NCI-H345 treated with DMSO at 0.1 percent for 48 hours (cell line): ENCODE results near the gene MYBL2.

Experiments used
- DNase-seq: peaks from one replicate; lab custom pipeline; 2025; ENCODE audit not compliant: unreplicated experiment; lab: John Stamatoyannopoulos, UW

Gene MYBL2

DNA sequence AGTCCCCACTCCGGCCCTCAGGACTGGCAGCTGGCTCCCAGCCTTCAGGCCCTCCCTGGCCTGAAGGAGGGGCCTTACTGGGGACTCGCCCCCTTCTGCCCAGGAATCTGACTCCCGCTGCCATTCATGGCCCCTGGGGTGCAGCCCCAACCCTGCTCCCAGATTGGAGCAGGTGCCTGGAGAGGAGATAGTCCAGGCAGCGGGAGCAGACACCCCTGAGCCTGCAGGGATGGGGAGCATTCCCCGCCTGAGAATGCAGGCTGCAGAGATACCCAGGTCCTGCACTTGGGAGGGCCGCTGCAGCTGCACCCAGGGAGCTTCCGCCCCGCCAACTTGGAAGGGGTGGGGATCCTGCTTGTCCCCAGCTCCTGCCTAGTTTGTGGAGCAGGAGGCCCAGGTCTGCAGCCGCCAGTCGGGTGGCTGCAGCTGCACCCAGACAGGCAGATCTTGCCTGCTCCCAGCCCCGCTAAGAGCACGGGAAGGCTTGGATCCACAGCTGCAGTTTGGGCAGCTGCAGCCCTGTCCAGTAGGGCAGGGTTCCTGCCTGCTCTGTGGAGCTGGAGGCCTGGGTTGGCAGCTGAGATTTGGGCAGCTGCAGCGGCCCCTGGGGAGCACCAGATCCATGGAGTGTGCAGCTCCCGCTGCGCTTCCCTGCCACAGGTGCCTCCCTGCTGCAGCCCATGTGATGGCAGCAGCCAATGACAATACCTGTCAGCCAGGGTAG lies 54.7 kb downstream of the MYBL2 start:
- peak; percentile 93 for DNase-seq

DNA sequence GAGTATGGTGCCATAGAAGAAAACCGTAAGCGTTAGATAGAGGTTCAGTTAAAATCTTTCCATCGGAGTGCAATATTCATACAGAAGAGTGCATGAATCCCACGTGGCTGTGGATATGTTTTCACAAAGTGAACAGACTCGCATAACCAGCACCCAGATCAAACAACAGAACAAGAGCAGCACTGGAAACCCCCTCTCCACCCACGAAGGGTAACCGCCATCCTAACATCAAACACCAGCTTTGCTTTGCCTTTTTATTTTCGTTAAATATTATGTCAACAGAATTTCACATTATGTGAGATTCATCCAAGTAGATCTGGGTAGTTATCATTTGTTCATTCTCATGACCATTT lies 55.2 kb downstream of the MYBL2 start:
- no peak for DNase-seq

DNA sequence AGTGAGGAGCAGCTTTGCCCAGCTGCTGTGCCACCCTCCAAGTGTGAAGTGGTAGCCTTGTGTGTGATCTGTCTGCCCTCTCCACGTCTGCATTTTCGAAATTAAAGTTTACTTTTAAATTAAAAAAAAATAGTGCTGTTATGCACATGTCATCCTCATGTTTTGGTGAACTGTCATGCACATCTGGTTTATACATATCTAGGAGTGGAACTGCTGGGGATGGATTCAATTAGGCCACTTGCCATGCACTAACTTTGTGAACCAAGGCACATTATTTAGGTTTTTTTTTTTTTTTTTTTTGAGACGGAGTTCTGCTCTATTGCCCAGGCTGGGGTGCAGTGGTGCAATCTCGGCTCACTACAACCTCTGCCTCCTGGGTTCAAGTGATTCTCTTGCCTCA lies 56.3 kb downstream of the MYBL2 start:
- DNase-seq: no peak

DNA sequence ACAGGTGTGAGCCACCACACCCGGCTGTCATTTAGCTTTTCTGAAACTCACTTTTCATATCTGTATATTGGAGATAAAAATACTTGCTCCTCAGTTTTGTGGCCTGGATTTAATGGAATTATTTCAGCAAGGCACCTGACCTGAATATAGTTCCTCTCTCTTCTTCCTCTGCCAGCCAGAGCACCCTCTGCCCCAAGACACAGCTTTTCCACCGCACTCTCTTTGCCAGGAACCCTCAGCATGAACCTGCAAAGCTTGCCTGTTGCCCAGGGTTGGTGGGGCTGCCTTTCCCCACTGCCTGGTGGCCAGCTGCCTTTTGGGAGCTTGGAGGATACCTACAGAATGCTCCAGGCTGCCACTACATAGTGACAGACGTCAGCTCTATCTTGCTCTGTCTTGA lies 56.8 kb downstream of the MYBL2 start:
- DNase-seq: no peak

DNA sequence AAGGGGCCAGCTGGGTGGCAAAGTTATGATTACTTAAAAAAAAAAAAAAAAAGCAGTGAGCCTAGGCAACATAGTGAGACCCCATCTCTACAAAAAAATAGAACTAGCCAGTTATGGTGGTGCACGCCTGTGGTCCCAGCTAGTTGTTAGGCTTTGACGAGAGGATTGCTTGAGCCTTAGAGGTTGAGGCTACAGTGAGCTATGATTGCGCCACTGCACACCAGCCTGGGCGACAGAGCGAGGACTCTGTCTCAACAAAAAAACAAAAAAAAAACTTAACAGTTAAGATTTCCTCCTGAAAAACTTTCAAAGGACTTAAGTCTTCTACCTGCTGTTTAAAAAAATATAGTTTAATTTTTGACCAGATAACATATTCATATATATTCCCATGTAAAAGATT lies 57.5 kb downstream of the MYBL2 start:
- no peak for DNase-seq

DNA sequence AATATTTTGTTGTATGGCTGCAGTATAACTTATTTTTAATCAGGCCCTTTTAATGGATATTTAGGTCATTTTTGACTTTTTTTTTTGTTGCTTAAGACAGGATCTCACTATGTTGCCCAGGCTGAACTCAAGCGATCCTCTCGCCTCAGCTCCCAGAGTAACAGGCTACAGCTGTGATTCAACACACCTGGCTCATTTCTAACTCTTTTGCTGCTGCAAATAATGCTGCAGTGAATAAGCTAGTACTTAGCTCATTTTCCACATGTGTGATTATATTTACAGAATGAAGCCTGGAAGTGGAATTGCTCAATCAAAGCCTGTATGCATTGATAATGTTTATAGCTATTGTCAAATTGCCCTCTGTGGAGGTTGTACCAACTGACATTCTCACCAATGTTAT lies 58.8 kb downstream of the MYBL2 start:
- DNase-seq: no peak

DNA sequence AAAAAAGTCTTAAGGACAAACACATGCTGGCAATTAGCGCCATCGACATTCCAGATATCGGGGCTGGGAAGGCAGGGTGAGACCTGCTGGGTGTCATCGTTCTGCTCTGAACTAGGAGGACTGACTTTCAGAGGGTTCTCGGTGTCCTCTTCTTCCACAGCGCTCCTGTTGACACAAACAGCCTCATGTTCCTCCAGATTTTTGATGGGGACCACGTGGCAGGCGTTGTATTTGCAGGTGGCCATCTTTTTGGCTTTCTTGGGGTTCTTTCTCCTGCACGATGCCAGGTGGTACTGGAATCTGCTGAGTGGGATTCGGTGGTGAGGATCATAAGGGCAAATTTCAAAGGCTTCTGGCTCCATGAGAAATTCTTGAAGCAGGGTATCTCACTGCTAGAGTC lies 59.4 kb downstream of the MYBL2 start:
- DNase-seq: no peak

DNA sequence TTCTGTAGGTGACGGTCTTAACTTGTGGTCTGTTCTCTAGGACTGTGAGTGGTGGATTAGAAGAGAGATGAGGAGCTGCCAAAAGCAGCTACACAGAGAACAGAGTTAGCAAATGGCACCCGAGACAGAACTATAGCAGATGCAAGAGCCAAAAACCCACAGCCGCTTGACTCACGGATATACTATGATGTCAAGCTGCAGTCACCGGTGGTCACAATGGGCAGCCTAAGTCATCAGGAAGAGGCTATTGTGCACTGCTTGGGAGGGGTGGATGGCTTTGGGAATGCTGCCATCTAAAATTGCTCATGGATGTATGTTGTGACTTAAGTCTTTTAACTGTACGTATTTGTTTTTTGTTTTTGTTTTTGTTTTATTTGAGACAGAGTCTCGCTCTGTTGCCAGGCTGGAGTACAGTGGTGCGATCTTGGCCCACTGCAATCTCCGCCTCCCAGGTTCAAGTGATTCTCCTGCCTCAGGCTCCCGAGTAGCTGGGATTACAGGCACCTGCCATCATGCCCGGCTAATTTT lies 60.0 kb downstream of the MYBL2 start, which contains the start of gene GTSF1L:
Gene GTSF1L (minus strand): TSS at position 192 of the 528 bp plus-strand sequence. CDS start 308 bp downstream, outside the sequence.
- no peak for DNase-seq

DNA sequence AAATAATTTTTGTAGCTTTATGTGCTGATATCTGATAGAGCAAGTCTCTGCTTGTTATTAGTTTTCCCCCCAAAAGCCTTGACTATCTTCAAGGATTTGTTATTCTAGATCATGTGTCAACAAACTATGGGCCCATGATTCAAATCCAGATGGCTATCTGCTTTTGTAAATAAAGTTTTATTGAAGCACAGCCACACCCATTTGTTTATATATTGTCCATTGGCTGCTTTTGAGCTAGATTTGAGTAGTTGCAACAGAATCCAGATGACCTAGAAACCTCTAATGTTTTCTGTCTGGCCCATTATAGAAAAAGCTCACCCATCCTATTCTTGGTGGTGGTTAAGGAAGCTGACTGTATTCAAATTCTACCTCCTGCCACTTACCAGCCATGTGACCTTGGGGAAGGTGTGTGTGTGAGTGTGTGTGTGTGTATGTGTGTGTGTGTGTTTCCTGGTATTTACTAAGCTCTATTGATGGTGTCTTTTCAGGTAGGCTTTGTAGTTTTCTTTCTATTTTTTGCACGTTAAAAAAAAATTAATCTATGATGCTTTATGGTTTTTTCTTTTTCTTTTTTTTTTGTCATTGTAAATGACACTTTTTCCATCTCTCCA lies 61.2 kb downstream of the MYBL2 start:
- DNase-seq: no peak

DNA sequence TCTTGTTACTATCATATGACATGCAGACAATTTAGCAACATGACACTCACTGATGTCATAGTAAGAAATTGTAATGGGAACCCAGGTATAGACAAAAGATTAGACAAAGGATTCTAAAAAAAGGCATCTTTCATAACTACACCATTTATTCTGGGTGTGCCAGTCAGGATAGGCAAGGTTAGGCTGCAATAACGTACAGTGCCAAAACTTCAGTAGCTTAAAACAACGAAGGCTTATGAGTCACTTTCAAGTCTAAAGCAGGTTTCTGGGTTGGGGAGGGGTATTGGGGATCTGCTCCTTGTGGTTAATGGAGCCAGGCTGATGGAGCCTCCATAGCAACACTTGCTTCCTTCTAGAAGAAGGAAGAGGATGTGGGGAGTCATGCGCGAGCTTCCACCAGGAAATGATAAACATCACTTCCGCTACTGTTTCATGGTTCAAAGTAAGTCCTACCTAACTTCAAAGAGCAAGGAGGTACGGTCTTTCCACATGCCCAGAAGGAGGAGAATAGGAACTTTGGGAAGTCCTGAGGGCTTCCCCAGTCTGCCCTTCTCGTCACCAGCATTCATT lies 61.9 kb downstream of the MYBL2 start:
- no peak for DNase-seq

DNA sequence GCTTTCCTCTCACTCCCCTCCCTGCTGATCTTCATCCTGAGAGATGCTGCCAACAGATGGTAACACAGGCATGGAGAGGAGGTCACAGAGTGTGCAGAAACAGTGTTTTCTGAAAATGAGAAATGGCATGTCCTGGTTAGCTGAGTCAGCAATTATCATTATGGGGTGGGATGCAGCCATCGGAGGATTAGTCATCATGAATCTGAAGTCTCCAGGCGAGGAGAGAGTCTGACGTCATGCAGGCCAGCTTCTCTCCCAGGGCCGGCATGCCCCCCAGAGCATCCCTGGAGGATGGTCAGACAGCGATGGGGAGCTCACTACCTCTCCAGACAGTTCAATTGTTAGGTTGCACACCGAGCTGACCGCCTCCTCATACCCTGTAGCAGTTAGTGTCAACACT lies 64.6 kb downstream of the MYBL2 start:
- DNase-seq: no peak

DNA sequence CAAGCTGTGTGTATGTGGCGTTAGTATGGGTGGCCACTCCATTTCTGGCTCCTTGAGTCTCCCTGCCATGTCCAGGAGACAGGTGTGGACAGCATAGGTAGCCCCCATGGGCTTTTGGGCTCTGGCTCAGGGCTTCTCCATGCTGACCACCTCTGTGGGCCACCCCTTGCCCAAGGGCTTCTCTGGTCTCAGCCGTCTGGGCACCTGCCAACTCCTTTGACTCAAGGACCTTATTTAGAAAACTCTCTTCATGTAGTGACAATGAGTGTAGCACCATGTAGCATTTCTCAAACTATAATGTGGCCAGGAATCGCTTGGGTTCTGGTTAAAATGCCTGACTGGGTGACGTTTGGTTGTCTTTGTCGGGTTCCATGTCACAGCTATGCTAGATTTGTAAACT lies 65.0 kb downstream of the MYBL2 start:
- DNase-seq: no peak

DNA sequence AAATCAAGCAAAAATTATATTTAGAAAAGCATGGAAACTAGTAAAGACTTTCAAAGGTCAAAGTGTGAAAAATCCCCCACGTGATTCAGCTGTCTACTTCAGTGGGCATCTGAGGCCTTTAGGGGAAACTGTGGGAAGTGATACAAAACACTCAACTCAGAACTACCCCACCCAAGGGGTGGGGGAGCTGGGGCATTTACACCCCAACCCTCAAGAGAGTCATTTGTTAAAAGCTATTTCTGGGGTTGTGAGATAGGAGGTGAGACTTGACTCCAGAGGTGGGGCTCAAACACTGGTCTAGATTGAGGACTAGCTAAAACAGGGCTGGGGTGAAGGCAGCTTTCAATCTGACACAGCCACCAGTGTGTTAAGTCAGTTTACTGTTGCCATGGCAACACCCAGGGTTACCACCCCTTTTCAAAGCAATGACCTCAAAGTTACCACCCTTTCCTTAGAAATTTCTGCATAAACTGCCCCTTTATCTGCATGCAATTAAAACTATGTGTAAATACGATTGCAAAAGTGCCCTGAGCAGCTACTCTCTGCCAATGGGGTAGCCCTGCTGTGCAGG lies 69.8 kb downstream of the MYBL2 start:
- DNase-seq: no peak

DNA sequence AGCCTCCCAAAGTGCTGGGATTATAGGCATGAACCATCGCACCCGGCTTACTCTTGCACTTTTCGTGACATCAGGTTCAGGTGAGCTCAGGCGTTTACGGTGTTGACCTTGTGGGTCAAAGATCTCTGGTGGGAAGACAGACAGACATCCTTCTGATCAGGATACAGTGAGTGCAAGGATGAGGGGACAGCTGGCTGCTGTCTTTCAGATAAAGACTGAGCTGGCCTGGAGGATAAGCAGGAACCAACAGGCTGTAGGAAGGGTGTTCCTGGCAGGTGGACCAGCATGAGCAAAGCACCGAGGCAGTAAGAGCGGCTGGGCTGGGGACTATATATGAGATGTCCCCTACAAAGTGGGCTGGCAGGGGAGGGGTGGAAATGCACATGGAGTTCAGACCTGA lies 71.0 kb downstream of the MYBL2 start:
- no peak for DNase-seq

DNA sequence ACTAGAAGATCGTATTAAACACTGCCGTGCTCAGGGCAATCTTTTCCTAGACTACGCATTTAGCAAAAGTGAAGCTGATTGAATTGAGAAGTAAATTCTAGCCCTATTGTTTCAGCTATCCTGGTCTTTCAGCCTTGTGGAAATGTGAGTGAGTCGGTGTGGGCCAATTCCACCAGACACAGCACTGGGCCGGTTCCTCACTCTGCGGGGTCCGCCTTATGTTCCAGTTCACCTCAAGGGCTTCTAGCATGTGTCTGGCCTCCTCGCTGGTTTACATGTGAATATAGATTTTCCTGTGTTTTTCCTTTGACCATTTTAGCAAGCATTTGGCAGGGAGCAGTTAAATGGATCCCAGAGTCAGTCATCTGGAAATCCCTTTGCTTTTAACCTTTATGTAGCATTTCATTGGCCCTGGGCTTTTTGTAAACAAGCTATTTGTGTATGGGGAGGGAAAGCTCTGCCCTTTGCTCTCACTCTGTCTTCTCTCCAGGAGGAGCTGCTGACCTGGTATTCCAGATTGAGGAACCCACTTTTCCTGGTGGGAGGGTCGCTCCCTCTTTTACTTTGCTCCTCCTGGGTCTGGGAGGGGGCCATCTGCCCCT lies 72.3 kb downstream of the MYBL2 start:
- no peak for DNase-seq

DNA sequence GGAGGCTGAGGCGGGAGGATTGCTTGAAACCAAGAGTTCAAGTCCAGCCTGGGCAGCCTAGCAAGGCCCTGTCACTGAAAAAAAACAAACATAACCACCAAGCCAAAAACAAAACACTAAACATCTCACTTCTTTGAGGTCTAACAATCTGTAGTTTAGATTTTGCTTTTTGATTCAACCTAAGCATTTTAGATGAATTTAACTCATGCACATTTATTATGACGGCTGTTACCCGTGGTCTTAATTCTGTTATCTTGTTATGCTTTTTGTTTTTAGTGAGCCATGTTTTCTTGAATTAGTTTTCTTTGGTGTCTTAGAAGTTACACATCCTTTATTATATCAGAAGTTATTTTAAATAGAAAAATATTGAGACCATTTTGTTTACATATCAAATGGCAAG lies 73.7 kb downstream of the MYBL2 start:
- DNase-seq: no peak

DNA sequence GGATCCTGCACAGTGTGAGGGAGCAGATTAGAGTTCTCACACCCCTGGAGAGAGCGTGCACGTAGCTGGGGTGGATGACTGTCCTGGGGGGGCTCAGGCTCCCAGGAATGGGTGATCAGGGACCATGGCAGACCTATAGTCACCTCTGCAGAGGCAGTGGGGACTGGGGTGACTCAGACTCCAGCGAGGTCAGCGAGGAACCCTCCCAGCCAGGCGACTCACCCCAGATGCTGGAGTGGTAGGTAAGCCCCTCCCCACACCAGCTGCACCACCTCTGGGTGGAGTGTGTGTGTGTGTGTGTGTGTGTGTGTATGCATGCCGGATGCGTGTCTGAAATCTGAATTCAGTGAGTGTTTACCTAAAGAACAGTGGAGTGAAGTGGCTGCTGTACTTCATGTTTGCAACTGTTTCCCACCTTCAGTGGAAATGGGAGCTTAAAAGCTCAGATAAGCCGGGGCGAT lies 77.3 kb downstream of the MYBL2 start:
- DNase-seq: peak; percentile 61

DNA sequence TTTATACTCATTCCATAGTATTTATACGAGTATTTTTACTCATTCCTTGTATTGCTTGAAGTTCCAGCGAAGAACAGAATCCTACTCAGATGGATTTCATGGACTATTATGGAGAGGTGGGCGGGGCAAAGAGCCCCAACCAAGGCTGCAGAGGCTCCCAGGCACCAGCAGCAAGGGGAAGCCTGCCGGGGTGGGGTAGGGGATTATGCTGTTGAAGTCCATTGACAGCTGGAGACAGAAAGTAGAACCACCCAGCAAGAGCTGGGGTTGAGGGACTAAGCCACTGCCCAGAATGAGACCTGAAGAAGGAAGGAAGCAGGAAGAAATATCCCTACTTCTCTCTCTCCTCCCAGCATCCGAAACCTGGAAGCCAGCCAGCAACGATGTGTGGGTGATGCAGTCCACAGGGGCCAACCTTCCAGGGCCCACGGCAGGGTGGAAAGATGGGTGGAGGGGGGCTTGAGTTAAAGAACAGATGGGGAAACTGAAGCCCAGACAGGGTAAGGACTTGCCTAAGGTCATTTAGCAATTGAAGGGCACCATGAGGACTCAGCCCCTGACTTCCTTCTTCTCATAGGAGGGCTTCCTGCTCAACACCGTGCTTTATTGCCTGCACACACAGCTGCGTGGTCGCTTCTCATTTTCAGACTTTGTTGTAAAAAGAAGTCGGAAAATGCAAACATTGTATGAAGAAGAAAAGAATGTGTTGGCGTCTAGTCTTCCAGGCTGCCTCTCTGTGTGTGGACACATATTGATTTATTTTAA lies 78.2 kb downstream of the MYBL2 start:
- no peak for DNase-seq

DNA sequence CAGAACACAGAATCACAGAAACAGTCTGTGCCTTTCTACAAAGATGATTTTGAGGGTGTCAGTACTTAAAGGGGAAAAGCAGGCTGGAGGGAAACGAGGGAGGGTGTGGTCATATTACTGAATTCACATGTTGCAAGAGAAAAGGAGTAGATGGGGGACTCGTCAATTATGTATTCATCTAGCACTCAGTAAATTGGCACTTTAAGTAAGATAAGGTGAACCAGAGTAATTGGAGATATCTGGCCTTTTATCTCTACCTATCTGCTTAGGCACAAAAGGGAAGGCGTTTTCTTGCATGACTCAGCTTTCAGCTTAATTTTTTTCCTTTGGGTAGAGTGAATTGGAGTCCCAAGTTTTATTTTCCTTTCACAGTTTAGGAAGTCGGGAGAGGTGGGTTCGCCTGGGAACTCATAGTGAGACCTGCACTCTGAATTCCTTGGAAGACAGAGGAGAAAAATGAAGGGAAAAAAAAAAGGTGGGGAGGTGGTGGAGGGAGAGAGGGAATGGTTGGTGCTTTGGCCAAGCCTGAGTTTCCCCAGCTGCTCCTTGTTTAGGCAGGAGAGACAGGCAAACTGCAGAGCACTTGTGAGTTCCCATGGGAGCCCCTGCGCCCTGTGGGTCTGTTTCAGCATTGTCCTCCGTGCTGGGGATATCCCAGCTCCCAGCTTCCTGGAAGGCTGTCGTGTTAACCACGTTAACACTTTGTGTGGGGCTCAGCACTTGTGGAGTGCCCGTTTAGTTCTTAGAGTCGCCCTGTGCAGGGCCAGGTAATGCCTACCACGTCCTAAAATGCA lies 79.6 kb downstream of the MYBL2 start:
- DNase-seq: peak; percentile 60

DNA sequence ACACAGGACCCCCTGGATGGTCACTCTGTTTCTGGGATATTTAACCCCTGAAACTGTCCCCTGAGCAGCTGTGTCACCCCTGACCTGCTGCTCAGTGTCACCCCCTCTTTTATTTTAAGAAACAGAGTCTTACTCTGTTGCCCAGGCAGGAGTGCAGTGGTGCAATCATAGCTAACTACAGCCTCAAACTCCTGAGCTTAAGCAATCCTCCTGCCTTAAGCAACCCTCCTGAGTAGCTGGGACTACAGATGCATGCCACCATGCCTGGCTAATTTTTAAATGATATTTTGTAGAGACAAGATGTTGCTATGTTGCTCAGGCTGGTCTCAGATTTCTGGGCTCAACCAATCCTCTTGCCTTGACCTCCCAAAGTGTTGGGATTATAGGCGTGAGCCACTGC lies 81.4 kb downstream of the MYBL2 start:
- DNase-seq: no peak
